ENCODE measurements around the gene TSHZ1.

- TF ChIP-seq CTCF (IDR thresholded peaks at IDR 0.05 in 8 of 11, conservative IDR thresholded peaks at IDR 0.05 in 3 of 11) (no peak), POLR2A (IDR thresholded peaks at IDR 0.05) (no peak)
These were observed 46.9 kb upstream of the TSHZ1 start for GRCh38 chr18:75163736-75164135.

Measured in spleen (tissue), 7 donors.